ENCODE results near the gene HSD11B1. TPM values are rescaled to one million over a fixed set of nuclear protein-coding genes. Genes with fewer than 3 reads are reported as not detected.

HSD11B1 gene
- total RNA-seq, 1 donor from 2014 or later = 83.7 TPM

DNA sequence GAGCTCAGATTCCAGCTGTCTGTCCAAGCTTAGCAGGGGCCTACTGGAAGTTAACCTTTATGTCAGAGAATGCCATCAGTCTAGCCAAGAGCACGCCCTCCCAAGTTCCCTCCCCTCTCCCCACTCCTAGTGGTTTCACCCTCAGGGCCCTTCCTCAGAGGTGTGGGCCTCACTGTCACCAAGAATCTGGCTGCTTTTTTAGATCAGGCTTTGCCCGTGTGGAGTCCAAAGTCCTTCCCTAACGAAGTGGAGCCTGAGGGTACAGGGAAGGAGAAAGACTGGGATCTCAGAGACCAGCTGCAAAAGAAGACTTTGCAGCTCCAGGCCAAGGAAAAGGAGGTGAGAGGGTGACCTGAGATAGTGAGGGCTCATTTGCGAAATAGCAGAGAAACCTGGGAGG is 75.6 kb downstream of the HSD11B1 start:
- no peak for DNase-seq (ENCODE audit: low spot score)

DNA sequence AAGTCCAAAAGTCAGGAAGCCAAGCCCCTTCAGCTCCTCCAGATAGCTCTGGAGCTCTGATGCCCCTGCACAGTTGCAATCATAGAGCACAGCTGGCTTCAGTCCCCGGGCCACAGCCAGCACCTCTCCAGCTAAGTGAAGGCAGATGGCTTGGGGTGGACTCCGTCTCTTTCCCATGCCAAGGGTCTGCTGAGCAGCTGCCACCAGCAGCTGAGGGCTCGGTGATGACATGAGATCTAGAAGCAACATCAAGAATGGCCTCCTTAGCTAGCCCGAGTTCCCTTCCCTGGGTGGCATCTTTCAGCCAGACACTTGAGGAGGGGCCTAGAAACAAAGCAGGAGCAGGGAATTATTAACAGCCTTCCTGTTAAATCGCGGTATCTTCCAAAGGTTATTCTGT is 78.7 kb downstream of the HSD11B1 start:
- no peak for DNase-seq (ENCODE audit: low spot score)

Other genes with a start within 250 kb of the HSD11B1 start
- not detected for gene CAMK1G, start 121.1 kb upstream of the HSD11B1 start, total RNA-seq
- 35.6 TPM for gene LAMB3, start 52.4 kb upstream of the HSD11B1 start, total RNA-seq
- gene G0S2, start 29.4 kb upstream of the HSD11B1 start, total RNA-seq = 2,798 TPM
- 3.7 TPM for gene TRAF3IP3, start 51.2 kb downstream of the HSD11B1 start, total RNA-seq
- gene C1orf74, start 79.7 kb downstream of the HSD11B1 start, total RNA-seq = 1.2 TPM
- gene IRF6, start 101.3 kb downstream of the HSD11B1 start, total RNA-seq = 0.74 TPM
- gene UTP25, start 123.1 kb downstream of the HSD11B1 start, total RNA-seq = 7.3 TPM
- not detected for gene SYT14, start 233.4 kb downstream of the HSD11B1 start, total RNA-seq

Measured in mesenteric fat pad (tissue), 1 donor.